MM.1S (cell line): ENCODE measurements around the gene ELMO1.

Experiments
- DNase-seq: peaks from one replicate; pipeline ENCODE4 v3.0.0-alpha.2; 2015
- H2AFZ ChIP-seq: fragments of 300-600 bp; sonication (generic); 2 replicates; pipeline ENCODE4 v1.6.0; 2016; ENCODE audit warnings: antibody characterized with exemption, low read length
- H3F3A ChIP-seq: fragments of 300-600 bp; sonication (generic); 2 replicates; pipeline ENCODE4 v1.6.1; 2016; ENCODE audit warnings: mild to moderate bottlenecking, antibody characterized with exemption, low read length, moderate library complexity, mixed read lengths; ENCODE audit not compliant: insufficient read depth
- H3K27ac ChIP-seq: fragments of 300-600 bp; sonication (generic); 2 replicates; pipeline ENCODE4 v1.5.1; 2016; ENCODE audit warnings: mild to moderate bottlenecking, low read length
- H3K27me3 ChIP-seq: fragments of 300-600 bp; sonication (generic); replicated peaks from 2 replicates; pipeline ENCODE4 v1.6.0; 2016; ENCODE audit warnings: low read length; ENCODE audit not compliant: insufficient read depth
- H3K36me3 ChIP-seq: fragments of 300-600 bp; sonication (generic); replicated peaks from 2 replicates; pipeline ENCODE4 v1.6.1; 2016; ENCODE audit warnings: mild to moderate bottlenecking, low read length, mixed read lengths; ENCODE audit not compliant: insufficient read depth
- H3K4me1 ChIP-seq: fragments of 300-600 bp; sonication (generic); 2 replicates; pipeline ENCODE4 v1.6.1; 2016; ENCODE audit warnings: low read length, mixed read lengths
- H3K4me2 ChIP-seq: fragments of 300-600 bp; sonication (generic); 2 replicates; pipeline ENCODE4 v1.6.0; 2016; ENCODE audit warnings: low read depth, low read length
- H3K4me3 ChIP-seq: fragments of 300-600 bp; sonication (generic); 2 replicates; pipeline ENCODE4 v1.5.1; 2016; ENCODE audit warnings: low read length, mixed read lengths
- H3K79me2 ChIP-seq: fragments of 300-600 bp; sonication (generic); 2 replicates; pipeline ENCODE4 v1.6.1; 2016; ENCODE audit warnings: mixed run types, low read length, mixed read lengths
- H3K9ac ChIP-seq: fragments of 300-600 bp; sonication (generic); 2 replicates; pipeline ENCODE4 v1.6.1; 2016; ENCODE audit warnings: low read length, mixed read lengths
- H3K9me2 ChIP-seq: fragments of 300-600 bp; sonication (generic); replicated peaks from 2 replicates; pipeline ENCODE4 v1.6.1; 2016; ENCODE audit warnings: mild to moderate bottlenecking, low read length, mixed read lengths; ENCODE audit not compliant: insufficient read depth
- H3K9me3 ChIP-seq: fragments of 300-600 bp; sonication (generic); replicated peaks from 2 replicates; pipeline ENCODE4 v1.6.1; 2016; ENCODE audit warnings: mild to moderate bottlenecking, low read length, mixed read lengths; ENCODE audit not compliant: insufficient read depth
- H4K20me1 ChIP-seq: fragments of 300-600 bp; sonication (generic); 2 replicates; pipeline ENCODE4 v1.6.1; 2016; ENCODE audit warnings: mild to moderate bottlenecking, low read length, moderate library complexity, mixed read lengths; ENCODE audit not compliant: insufficient read depth
- EZH2 ChIP-seq: fragments of 300-600 bp; sonication (generic); optimal IDR thresholded peaks from 2 replicates; pipeline ENCODE3; 2017; ENCODE audit warnings: low read depth, mild to moderate bottlenecking, antibody characterized with exemption, low read length, mixed read lengths
- EZH2phosphoT487 ChIP-seq: fragments of 300-600 bp; sonication (generic); IDR thresholded peaks from 2 replicates; pipeline ENCODE4 v1.6.1; 2018; ENCODE audit warnings: antibody characterized with exemption, low read length
- TF ChIP-seq, protein P1 (sequence below): fragments of 300-600 bp; sonication (generic); IDR thresholded peaks from 2 replicates; pipeline ENCODE4 v1.5.1; 2016; ENCODE audit warnings: antibody characterized with exemption, low read length, mixed read lengths

The ELMO1 gene

DNA sequence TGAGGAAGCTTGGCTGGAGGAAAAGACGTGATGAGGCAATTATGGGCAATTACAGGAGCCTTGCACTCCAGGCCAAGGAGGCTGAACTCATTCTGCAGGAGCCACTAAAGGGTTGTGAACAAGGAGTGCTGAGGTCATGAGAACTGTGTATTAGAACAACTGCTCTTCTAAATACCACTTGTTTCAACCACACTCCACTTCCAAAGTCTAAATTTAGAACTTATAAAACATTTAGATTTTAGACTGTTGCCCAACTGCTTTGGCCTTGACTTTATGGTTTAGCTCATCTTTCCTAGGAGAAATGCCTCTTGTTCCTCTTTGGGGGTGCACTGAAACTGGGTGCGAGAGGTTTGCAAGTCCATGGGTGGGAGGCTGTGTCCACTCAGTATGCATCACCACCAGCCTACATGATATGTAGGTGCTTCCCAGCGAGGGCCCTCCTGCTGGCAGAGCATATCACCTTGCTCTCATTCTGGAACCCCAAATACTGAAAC lies 524.7 kb downstream of the ELMO1 start:
- no peaks in the 10 kb centered on the region for H3K9me2 ChIP-seq
- H4K20me1 ChIP-seq = no peaks in the 10 kb centered on the region
- H2AFZ ChIP-seq = no peak overlapping the region
- peaks cover 23% of the 10 kb centered on the region for H3K79me2 ChIP-seq
- peak overlapping the region; percentile 4; the same call in 1 of the 2 replicates for H3K4me2 ChIP-seq
- no peaks in the 10 kb centered on the region for H3K9me3 ChIP-seq
- H3K36me3 ChIP-seq = no peaks in the 10 kb centered on the region
- H3F3A ChIP-seq = no peaks in the 10 kb centered on the region; the same call in 1 of the 2 replicates
- no peaks in the 10 kb centered on the region for H3K27me3 ChIP-seq
- no peak overlapping the region for H3K27ac ChIP-seq
- peak; percentile 19 for DNase-seq
- no peak overlapping the region for H3K4me3 ChIP-seq
- H3K9ac ChIP-seq = no peak overlapping the region
- peaks cover 15% of the 10 kb centered on the region for H3K4me1 ChIP-seq
- TF ChIP-seq EZH2phosphoT487 (no peak), EZH2 (no peak)
- TF ChIP-seq, protein P1, sequence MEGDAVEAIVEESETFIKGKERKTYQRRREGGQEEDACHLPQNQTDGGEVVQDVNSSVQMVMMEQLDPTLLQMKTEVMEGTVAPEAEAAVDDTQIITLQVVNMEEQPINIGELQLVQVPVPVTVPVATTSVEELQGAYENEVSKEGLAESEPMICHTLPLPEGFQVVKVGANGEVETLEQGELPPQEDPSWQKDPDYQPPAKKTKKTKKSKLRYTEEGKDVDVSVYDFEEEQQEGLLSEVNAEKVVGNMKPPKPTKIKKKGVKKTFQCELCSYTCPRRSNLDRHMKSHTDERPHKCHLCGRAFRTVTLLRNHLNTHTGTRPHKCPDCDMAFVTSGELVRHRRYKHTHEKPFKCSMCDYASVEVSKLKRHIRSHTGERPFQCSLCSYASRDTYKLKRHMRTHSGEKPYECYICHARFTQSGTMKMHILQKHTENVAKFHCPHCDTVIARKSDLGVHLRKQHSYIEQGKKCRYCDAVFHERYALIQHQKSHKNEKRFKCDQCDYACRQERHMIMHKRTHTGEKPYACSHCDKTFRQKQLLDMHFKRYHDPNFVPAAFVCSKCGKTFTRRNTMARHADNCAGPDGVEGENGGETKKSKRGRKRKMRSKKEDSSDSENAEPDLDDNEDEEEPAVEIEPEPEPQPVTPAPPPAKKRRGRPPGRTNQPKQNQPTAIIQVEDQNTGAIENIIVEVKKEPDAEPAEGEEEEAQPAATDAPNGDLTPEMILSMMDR = no peak

GRCh38 chr7:36923185-36923584 lies 525.5 kb downstream of the ELMO1 start:
- Histone ChIP-seq H3K36me3 (no peaks in the 10 kb centered on the region), H3K27ac (no peak overlapping the region), H3K27me3 (no peaks in the 10 kb centered on the region), H3K4me3 (no peak overlapping the region), H4K20me1 (no peaks in the 10 kb centered on the region), H3F3A (no peaks in the 10 kb centered on the region; the same call in 1 of the 2 replicates), H3K4me2 (no peak overlapping the region), H3K9me3 (no peaks in the 10 kb centered on the region), H3K79me2 (peaks cover 23% of the 10 kb centered on the region), H3K9ac (no peak overlapping the region), H2AFZ (no peak overlapping the region), H3K9me2 (no peaks in the 10 kb centered on the region), H3K4me1 (peaks cover 15% of the 10 kb centered on the region)
- DNase-seq = no peak
- TF ChIP-seq, protein P1 = no peak
- TF ChIP-seq EZH2 (no peak), EZH2phosphoT487 (no peak)

DNA sequence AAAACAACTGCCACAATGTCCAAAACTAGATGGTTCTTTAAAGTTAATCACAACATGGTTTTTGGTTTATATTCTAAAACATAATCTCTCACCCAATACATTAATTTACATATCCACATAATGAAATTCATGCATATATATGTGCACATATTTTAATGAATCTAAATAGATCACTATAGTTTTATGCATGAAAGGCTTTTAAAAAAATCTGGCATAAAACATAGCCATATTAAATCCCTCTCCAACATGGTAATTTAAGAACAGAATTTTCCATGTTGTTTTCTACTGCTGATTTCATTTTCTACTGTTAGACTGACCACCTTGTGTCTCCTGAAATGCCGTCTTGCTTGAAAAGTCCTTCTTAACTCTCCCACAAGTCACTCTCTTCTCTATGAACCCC lies 528.2 kb downstream of the ELMO1 start:
- no peak overlapping the region for H3K9ac ChIP-seq
- no peaks in the 10 kb centered on the region for H3K9me2 ChIP-seq
- H4K20me1 ChIP-seq = no peaks in the 10 kb centered on the region
- H3K27me3 ChIP-seq = no peaks in the 10 kb centered on the region
- peaks cover 15% of the 10 kb centered on the region for H3K4me1 ChIP-seq
- H3K27ac ChIP-seq = no peak overlapping the region
- no peak overlapping the region for H3K4me3 ChIP-seq
- TF ChIP-seq, protein P1 = no peak
- TF ChIP-seq EZH2 (no peak), EZH2phosphoT487 (no peak)
- no peak overlapping the region for H2AFZ ChIP-seq
- H3K36me3 ChIP-seq = no peaks in the 10 kb centered on the region
- H3F3A ChIP-seq = no peaks in the 10 kb centered on the region; the same call in 1 of the 2 replicates
- DNase-seq = no peak
- H3K4me2 ChIP-seq = no peak overlapping the region
- H3K79me2 ChIP-seq = peaks cover 11% of the 10 kb centered on the region
- no peaks in the 10 kb centered on the region for H3K9me3 ChIP-seq
